GM12865 (cell line): ENCODE data around the gene SH3GLB2.
A peak's percentile ranks its signal among the peaks of the same experiment; 100 is the strongest.
"Not testable (repeated sequence)": the region's sequence is repeated elsewhere in the genome, so short reads cannot be mapped to it uniquely, and the experiment has no call there.

Experiments used
- DNase-seq: peaks from one replicate; pipeline ENCODE4 v3.0.0; 2010; ENCODE audit warnings: low read depth
- H3K4me3 ChIP-seq: 2 replicates; pipeline ENCODE4 v1.5.1; 2011; ENCODE audit warnings: mild to moderate bottlenecking, low read depth, low read length, control low read depth
- TF ChIP-seq, protein P1 (sequence below): IDR thresholded peaks from 2 replicates; pipeline ENCODE4 v1.5.1; 2011; ENCODE audit warnings: low read length, control low read depth, low read depth, inconsistent platforms; ENCODE audit not compliant: insufficient read depth; ENCODE audit errors: missing control alignments

Gene SH3GLB2

DNA sequence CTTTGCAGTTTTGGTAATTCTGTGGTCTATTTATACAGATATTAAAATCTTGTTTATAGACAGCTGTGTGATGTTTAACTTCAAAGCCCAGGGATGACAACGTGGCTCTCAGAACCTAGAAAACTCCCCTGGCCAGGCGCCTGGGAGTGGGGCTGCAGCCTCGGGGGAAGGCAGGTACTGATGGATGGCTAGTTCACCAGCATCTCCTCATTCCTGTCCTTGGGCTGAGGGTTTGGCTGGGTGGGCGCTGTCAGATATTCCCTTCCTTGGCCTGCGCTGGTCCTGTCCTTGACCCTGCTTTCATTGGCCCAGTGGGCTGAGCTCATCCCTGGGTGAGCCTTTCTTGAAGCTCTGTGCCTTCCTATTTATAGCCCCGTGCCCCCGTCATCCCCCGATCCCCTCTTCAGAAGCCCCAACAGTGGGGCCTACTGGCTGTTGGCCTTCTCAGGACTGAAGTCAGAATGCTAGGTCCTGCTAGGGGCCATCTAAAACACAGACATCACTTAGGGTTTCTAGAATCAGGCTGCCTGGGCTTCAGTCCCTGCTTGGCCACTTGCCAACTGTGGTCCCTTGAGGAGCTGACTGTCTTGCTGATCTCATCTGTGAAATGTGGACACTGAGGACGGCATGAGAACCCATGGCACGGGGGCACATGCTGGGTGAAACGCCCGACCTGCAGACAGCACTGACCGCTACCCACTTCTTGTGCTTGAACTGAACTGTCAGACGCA lies 20.9 kb downstream of the SH3GLB2 start:
- H3K4me3 ChIP-seq: no peak overlapping the region
- no peak for DNase-seq
- TF ChIP-seq, protein P1, sequence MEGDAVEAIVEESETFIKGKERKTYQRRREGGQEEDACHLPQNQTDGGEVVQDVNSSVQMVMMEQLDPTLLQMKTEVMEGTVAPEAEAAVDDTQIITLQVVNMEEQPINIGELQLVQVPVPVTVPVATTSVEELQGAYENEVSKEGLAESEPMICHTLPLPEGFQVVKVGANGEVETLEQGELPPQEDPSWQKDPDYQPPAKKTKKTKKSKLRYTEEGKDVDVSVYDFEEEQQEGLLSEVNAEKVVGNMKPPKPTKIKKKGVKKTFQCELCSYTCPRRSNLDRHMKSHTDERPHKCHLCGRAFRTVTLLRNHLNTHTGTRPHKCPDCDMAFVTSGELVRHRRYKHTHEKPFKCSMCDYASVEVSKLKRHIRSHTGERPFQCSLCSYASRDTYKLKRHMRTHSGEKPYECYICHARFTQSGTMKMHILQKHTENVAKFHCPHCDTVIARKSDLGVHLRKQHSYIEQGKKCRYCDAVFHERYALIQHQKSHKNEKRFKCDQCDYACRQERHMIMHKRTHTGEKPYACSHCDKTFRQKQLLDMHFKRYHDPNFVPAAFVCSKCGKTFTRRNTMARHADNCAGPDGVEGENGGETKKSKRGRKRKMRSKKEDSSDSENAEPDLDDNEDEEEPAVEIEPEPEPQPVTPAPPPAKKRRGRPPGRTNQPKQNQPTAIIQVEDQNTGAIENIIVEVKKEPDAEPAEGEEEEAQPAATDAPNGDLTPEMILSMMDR: no peak

DNA sequence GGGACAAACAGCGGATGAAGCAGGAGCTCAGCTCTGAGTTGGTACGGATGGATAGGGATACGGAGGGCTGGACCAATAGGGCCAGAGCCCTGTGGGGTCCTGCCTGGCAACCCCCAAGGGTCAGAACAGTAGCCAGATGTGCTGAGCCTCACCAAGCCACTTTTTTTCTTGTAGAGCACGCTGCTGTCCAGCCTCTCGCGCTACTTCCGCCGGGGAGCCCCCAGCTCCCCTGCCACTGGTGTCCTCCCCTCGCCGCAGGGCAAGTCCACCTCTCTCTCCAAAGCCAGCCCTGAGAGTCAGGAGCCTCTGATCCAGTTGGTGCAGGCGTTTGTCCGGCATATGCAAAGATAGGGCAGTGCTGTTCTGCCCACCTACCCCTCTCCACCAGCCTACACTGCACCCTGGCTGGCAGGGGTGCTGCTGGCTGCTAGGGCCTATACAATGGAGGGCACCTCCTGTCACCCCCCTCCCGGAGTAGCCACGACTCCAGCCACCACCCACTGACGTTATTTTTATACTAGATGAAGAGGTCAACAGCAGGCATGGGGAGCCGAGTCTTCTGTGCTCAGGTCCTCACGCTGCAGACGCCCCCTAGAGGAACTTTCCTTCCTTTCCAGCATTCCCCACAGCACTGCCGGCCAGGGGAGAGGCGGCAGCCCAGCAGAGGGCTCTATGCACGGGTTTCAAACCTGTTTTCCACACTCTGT lies 21.6 kb downstream of the SH3GLB2 start:
- TF ChIP-seq, protein P1: peak; percentile 80
- peak; percentile 72 for DNase-seq
- H3K4me3 ChIP-seq: no peak overlapping the region

DNA sequence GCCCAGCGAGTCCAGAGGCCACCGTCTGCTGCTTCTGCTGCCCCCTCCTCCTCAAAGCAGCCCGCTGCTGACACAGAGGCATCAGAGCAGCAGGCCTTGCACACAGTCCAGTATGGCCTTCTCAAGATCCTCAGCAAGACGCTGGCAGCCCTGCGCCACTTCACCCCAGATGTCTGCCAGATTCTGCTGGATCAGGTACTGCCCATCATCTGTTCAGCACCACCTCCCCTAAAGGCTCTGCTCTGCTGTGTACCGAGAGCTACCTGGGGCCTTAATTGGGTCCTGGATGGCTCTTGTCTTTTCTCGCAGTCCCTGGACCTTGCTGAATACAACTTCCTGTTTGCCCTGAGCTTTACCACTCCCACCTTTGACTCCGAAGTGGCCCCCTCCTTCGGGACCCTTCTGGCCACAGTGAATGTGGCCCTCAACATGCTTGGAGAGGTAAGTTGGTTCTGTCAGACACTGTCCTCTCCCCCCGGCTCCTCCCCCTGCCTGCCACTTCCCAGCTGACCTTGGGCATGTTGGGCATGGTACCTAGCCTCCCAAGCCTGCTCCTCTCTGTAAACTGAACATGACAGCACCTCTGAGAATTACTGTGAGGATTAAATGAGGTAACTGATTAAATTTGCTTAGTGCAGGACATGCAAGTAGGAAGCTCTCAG lies 22.7 kb downstream of the SH3GLB2 start:
- no peak overlapping the region for H3K4me3 ChIP-seq
- TF ChIP-seq, protein P1: no peak
- no peak for DNase-seq

DNA sequence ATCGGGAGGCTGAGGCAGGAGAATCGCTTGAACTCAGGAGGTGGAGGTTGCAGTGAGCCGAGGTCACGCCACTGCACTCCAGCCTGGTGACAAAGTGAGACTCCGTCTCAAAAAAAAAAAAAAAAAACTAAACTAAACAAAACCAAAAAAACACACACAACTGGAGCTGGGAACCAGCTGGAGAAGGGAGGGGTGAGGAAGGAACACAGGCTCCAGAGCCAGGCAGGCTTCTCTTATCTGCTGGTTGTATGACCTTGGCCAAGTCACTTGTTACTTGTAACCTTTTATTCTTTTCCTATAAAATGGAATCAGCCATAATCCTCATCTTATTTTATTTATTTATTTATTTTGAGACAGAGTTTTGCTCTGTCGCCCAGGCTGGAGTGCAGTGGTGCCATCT lies 24.0 kb downstream of the SH3GLB2 start:
- not testable (repeated sequence) for H3K4me3 ChIP-seq, DNase-seq

DNA sequence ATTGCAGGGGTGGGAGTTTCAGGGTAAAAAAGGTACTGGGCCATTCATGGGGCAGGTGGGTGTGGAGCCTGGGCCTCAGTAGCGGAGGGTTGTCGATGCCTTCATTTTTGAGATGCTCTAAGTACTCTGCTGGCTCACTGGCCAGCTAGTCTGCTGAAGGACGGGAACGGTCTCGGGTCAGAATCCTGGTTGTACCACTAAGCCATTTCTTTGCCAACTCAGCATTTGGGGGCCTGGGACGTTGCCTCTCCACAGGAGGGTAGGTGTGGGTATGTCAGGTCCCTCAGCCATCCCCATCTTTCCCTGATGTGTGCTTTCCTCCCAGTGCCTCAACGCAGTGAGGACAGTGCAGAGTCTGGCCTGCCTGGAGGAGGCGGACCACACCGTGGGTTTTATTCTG lies 25.1 kb downstream of the SH3GLB2 start:
- DNase-seq: no peak
- TF ChIP-seq, protein P1: no peak
- no peak overlapping the region for H3K4me3 ChIP-seq

DNA sequence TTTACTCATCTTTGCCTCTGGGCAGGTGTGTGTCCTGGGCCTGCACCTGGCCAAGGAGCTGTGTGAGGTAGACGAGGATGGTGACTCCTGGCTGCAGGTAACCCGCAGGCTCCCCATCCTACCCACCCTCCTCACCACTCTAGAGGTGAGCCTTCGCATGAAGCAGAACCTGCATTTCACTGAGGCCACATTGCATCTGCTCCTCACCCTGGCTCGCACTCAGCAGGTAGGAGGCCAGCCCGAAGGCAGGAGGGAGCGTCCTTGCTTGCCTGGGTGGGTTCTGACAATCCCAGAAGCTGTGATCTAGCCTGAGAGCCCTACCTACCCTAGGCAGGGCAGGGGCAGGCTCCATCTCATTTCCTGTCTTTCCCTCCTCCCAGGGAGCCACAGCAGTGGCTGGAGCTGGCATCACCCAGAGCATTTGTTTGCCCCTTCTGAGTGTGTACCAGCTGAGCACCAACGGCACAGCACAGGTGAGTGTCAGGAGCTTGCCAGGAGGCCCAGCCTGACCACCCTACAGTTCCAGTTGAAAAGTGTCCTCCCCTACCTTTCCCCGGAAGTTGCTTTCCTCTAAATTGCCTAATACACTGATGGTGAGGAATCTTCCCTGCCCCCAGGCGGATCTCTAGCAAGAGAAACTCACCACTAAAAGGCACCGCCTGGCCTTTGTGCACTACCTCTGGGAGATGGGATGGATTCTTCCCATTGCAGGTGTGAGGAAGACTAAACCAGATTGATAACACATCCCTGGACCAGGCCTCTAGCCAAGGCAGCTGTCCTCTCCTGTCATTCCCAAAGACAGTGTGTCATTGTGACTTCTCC lies 26.4 kb downstream of the SH3GLB2 start:
- H3K4me3 ChIP-seq: no peak overlapping the region
- TF ChIP-seq, protein P1: no peak
- DNase-seq: no peak
